HG03097 (cell line): ENCODE results near the gene HPS6.

Source experiments
- ATAC-seq: cut with Tn5 transposase; IDR thresholded peaks from one replicate; pipeline ENCODE4 v1.9.1; 2021; ENCODE audit not compliant: unreplicated experiment, low FRiP score

The HPS6 gene

GRCh38 chr10:102115775-102116174 is 50.6 kb downstream of the HPS6 start:
- ATAC-seq = no peak

DNA sequence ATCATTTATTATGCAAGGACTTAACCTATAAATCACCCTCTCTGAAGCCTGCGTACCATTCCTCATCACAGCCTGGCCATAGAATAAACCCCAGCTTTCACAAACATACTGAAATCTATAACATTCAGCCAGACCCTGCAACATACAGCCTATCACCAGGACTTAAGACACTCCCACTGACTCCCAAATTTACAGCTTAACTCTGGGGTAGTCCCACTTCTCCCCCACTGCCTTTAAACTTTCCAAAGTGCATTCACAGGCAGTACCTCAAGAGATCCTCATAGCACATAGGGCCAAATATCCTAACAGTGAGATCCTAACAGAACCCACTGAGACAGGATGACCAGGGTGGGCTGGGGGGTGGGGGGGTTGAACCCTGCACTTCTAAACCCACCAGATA is 51.5 kb downstream of the HPS6 start:
- ATAC-seq = no peak
